BJ (cell line): Measurements from ENCODE around the gene HDAC9. TPM values are rescaled to one million over a fixed set of nuclear protein-coding genes. Genes with fewer than 3 reads are reported as not detected.

ENCODE experiments used
- CTCF ChIA-PET: fragments of 350-600 bp; formaldehyde crosslinking; extraction: SDS; loops from one replicate; lab custom pipeline; 2021; ENCODE audit warnings: antibody characterized with exemption, inconsistent platforms; lab: Yijun Ruan, JAX
- POLR2A ChIA-PET: fragments of 300-600 bp; sonication (Branson Sonifier 250); formaldehyde crosslinking; extraction: SDS; loops from one replicate; lab custom pipeline; 2021; ENCODE audit warnings: antibody characterized with exemption; lab: Charles Lee
- DNase-seq: peaks from one replicate; pipeline ENCODE4 v3.0.0-alpha.2; 2011; ENCODE audit warnings: low read depth
- H3K27me3 ChIP-seq: 2 replicates; pipeline ENCODE4 v1.6.0; 2011; ENCODE audit warnings: low read length; ENCODE audit not compliant: control insufficient read depth, insufficient read depth
- H3K36me3 ChIP-seq: 2 replicates; pipeline ENCODE4 v1.5.1; 2011; ENCODE audit warnings: low read length; ENCODE audit not compliant: control insufficient read depth, insufficient read depth
- H3K4me3 ChIP-seq: 2 replicates; pipeline ENCODE4 v1.5.1; 2011; ENCODE audit warnings: low read depth, mild to moderate bottlenecking, control low read depth, low read length
- CTCF ChIP-seq: IDR thresholded peaks from 2 replicates; pipeline ENCODE4 v1.5.1; 2011; ENCODE audit warnings: low read depth, mild to moderate bottlenecking, control low read depth, inconsistent platforms, low read length, moderate library complexity; ENCODE audit not compliant: insufficient read depth
- polyA plus RNA-seq: library from polyadenylated mRNA; depleted of rRNA; stranded (reverse); fragments of >200 nt; gene quantifications from 2 replicates; pipeline ENCODE4 v1.2.3, GENCODE V29; 2011

The HDAC9 gene
- polyA plus RNA-seq, 1 experiment, result 14.7 TPM

GRCh38 chr7:18940593-18941134 lies 445.1 kb downstream of the HDAC9 start:
- CTCF ChIA-PET, result no interaction called here
- Histone ChIP-seq H3K4me3 (no peak overlapping the region), H3K27me3 (no peaks in the 10 kb centered on the region), H3K36me3 (no peaks in the 10 kb centered on the region)
- no peak for TF ChIP-seq CTCF
- DNase-seq, result no peak
- POLR2A ChIA-PET, result no interaction called here

- no peaks in the 10 kb centered on the region for H3K27me3 ChIP-seq
- CTCF ChIA-PET, result no interaction called here
- DNase-seq, result no peak
- H3K4me3 ChIP-seq, result no peak overlapping the region
- no peaks in the 10 kb centered on the region for H3K36me3 ChIP-seq
- POLR2A ChIA-PET, result no interaction called here
- no peak for TF ChIP-seq CTCF
These were observed 445.7 kb downstream of the HDAC9 start for GRCh38 chr7:18941207-18941606.

- TF ChIP-seq CTCF, result no peak
- DNase-seq, result no peak
- CTCF ChIA-PET, result no interaction called here
- Histone ChIP-seq H3K36me3 (no peaks in the 10 kb centered on the region), H3K4me3 (no peak overlapping the region), H3K27me3 (no peaks in the 10 kb centered on the region)
- POLR2A ChIA-PET, result no interaction called here
These were observed 453.0 kb downstream of the HDAC9 start for GRCh38 chr7:18948521-18948920.

- Histone ChIP-seq H3K36me3 (no peaks in the 10 kb centered on the region), H3K4me3 (no peak overlapping the region), H3K27me3 (no peaks in the 10 kb centered on the region)
- no peak for DNase-seq
- TF ChIP-seq CTCF, result no peak
- ChIA-PET POLR2A (no interaction called here), CTCF (interaction anchor here (0.5 kb wide), 1 partner anchor 49 kb away, joined by 3 read pairs; no protein-coding TSS in a partner anchor)
These were observed 457.3 kb downstream of the HDAC9 start for GRCh38 chr7:18952846-18953245.

GRCh38 chr7:18958627-18959026 lies 463.1 kb downstream of the HDAC9 start:
- Histone ChIP-seq H3K4me3 (no peak overlapping the region), H3K27me3 (no peaks in the 10 kb centered on the region), H3K36me3 (no peaks in the 10 kb centered on the region)
- DNase-seq, result no peak
- no peak for TF ChIP-seq CTCF
- ChIA-PET POLR2A (no interaction called here), CTCF (no interaction called here)
